Measurements from ENCODE around the gene RHEBL1. TPM values are rescaled to one million over a fixed set of nuclear protein-coding genes. Genes with fewer than 3 reads are reported as not detected.

The RHEBL1 gene
- total RNA-seq, 1 experiment from 2014 or later: 2.9 TPM

GRCh38 chr12:49049566-49050224 is 20.1 kb downstream of the RHEBL1 start:
- Histone ChIP-seq H3K27ac (no peak overlapping the region), H3K79me2 (ENCODE audit: low read depth) (peaks cover 4% of the 10 kb centered on the region), H3K9me2 (ENCODE audit: insufficient read depth) (no peaks in the 10 kb centered on the region), H3K4me2 (no peak overlapping the region), H4K20me1 (ENCODE audit: insufficient read depth) (peaks cover 18% of the 10 kb centered on the region), H3K4me3 (no peak overlapping the region), H2AFZ (no peak overlapping the region), H3F3A (ENCODE audit: insufficient read depth, low read depth) (no peaks in the 10 kb centered on the region), H3K27me3 (ENCODE audit: insufficient read depth, low read depth) (no peaks in the 10 kb centered on the region), H3K9me3 (ENCODE audit: insufficient read depth, low read depth) (no peaks in the 10 kb centered on the region), H3K36me3 (ENCODE audit: low read depth) (peaks cover 25% of the 10 kb centered on the region), H3K4me1 (replicated peaks; ENCODE audit: insufficient read depth) (no peaks in the 10 kb centered on the region)
- intact Hi-C loops (cut with micrococcal nuclease; ENCODE audit: unreplicated experiment): no loop called here
- POLR2A ChIA-PET (ENCODE audit: unreplicated experiment): no interaction called here
- CTCF ChIA-PET: interaction anchor here (1.2 kb wide), 1 partner anchor 22 kb away, joined by 3 read pairs; no protein-coding TSS in a partner anchor
- DNase-seq: no peak
- TF ChIP-seq CTCF (conservative IDR thresholded peaks at IDR 0.05): no peak
- no peak for TF ChIP-seq EZH2 (IDR thresholded peaks at IDR 0.05; ENCODE audit: low read depth)
- BruUV-seq (replicated peaks): no TSS peak

- ChIA-PET POLR2A (ENCODE audit: unreplicated experiment) (no interaction called here), CTCF (interaction anchor here (1.2 kb wide), 1 partner anchor 22 kb away, joined by 3 read pairs; no protein-coding TSS in a partner anchor)
- Histone ChIP-seq H3F3A (ENCODE audit: insufficient read depth, low read depth) (no peaks in the 10 kb centered on the region), H3K36me3 (ENCODE audit: low read depth) (peaks cover 26% of the 10 kb centered on the region), H3K4me3 (no peak overlapping the region), H3K9me3 (ENCODE audit: insufficient read depth, low read depth) (no peaks in the 10 kb centered on the region), H3K79me2 (ENCODE audit: low read depth) (no peaks in the 10 kb centered on the region; the same call in 1 of the 2 replicates), H2AFZ (no peak overlapping the region), H3K4me1 (replicated peaks; ENCODE audit: insufficient read depth) (no peaks in the 10 kb centered on the region), H3K4me2 (no peak overlapping the region), H3K27ac (no peak overlapping the region), H3K9me2 (ENCODE audit: insufficient read depth) (no peaks in the 10 kb centered on the region), H4K20me1 (ENCODE audit: insufficient read depth) (peaks cover 12% of the 10 kb centered on the region), H3K27me3 (ENCODE audit: insufficient read depth, low read depth) (no peaks in the 10 kb centered on the region)
- DNase-seq: no peak
- intact Hi-C loops (cut with micrococcal nuclease; ENCODE audit: unreplicated experiment): no loop called here
- TF ChIP-seq CTCF (conservative IDR thresholded peaks at IDR 0.05): no peak
- no peak for TF ChIP-seq EZH2 (IDR thresholded peaks at IDR 0.05; ENCODE audit: low read depth)
- BruUV-seq (replicated peaks): no TSS peak
Measured at GRCh38 chr12:49048953-49049352, 20.8 kb downstream of the RHEBL1 start.

GRCh38 chr12:49046129-49046895 is 23.5 kb downstream of the RHEBL1 start:
- peaks cover 36% of the 10 kb centered on the region for H3K36me3 ChIP-seq (ENCODE audit: low read depth)
- intact Hi-C loops (cut with micrococcal nuclease; ENCODE audit: unreplicated experiment): no loop called here
- H3K27me3 ChIP-seq (ENCODE audit: insufficient read depth, low read depth): no peaks in the 10 kb centered on the region
- H3K4me1 ChIP-seq (replicated peaks; ENCODE audit: insufficient read depth): no peaks in the 10 kb centered on the region
- no peak for DNase-seq
- H3K9me2 ChIP-seq (ENCODE audit: insufficient read depth): no peaks in the 10 kb centered on the region
- H3K79me2 ChIP-seq (ENCODE audit: low read depth): no peaks in the 10 kb centered on the region
- H3K4me3 ChIP-seq: no peak overlapping the region
- no peak overlapping the region for H3K27ac ChIP-seq
- BruUV-seq (replicated peaks): no TSS peak
- TF ChIP-seq EZH2 (IDR thresholded peaks at IDR 0.05; ENCODE audit: low read depth) (no peak), CTCF (conservative IDR thresholded peaks at IDR 0.05) (no peak)
- H2AFZ ChIP-seq: no peak overlapping the region
- CTCF ChIA-PET: no interaction called here
- no peaks in the 10 kb centered on the region for H3K9me3 ChIP-seq (ENCODE audit: insufficient read depth, low read depth)
- H4K20me1 ChIP-seq (ENCODE audit: insufficient read depth): 0 out of 2 replicates have a peak, but pooled peaks cover 5% of the 10 kb centered on the region
- no peak overlapping the region for H3K4me2 ChIP-seq
- POLR2A ChIA-PET (ENCODE audit: unreplicated experiment): no interaction called here
- no peaks in the 10 kb centered on the region for H3F3A ChIP-seq (ENCODE audit: insufficient read depth, low read depth)
